HEK293T (cell line): ENCODE results near the gene OSGEPL1.

Source experiments
- ELF4 ChIP-seq: fragments of 450-650 bp; IDR thresholded peaks from 2 replicates; pipeline ENCODE4 v1.6.1; 2017; ENCODE audit warnings: antibody characterized with exemption
- FOXA1 ChIP-seq: fragments of 450-650 bp; IDR thresholded peaks from 2 replicates; pipeline ENCODE4 v1.6.1; 2016; ENCODE audit warnings: mild to moderate bottlenecking
- FOXM1 ChIP-seq: fragments of 450-650 bp; IDR thresholded peaks from 2 replicates; pipeline ENCODE4 v1.6.1; 2017; ENCODE audit warnings: mild to moderate bottlenecking, borderline replicate concordance
- HDGF ChIP-seq: fragments of 450-650 bp; IDR thresholded peaks from 2 replicates; pipeline ENCODE4 v1.6.1; 2017; ENCODE audit warnings: antibody characterized with exemption, borderline replicate concordance
- PKNOX1 ChIP-seq: fragments of 450-650 bp; IDR thresholded peaks from 2 replicates; pipeline ENCODE4 v1.6.1; 2016
- SP1 ChIP-seq: fragments of 450-650 bp; IDR thresholded peaks from 2 replicates; pipeline ENCODE4 v1.6.1; 2017
- SUZ12 ChIP-seq: fragments of 450-650 bp; IDR thresholded peaks from 2 replicates; pipeline ENCODE4 v1.6.1; 2016; ENCODE audit warnings: mild to moderate bottlenecking
- TARDBP ChIP-seq: fragments of 450-650 bp; IDR thresholded peaks from 2 replicates; pipeline ENCODE4 v1.6.1; 2016
- ZNF384 ChIP-seq: fragments of 450-650 bp; IDR thresholded peaks from 2 replicates; pipeline ENCODE4 v1.6.1; 2016

DNA sequence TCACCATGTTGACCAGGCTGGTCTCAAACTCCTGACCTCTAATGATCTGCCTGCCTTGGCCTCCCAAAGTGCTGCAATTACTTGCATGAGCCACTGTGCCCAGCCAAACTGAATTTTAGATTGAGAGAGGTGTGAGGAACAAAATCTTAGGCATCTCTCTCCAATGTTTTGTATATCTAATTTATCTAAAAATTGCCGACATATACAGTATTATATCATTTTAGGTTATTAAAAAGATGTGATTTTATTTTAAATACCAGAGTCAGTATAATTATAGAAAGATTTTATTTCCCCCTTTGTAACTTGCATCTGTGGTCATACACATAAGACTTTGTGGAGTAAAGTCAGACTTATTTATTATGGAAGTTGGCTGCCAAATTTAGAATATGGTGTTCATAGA is 31.7 kb upstream of the OSGEPL1 start:
- no peak for TF ChIP-seq HDGF
- no peak for TF ChIP-seq ELF4
- no peak for TF ChIP-seq ZNF384
- no peak for TF ChIP-seq FOXM1
- TF ChIP-seq TARDBP: no peak
- no peak for TF ChIP-seq FOXA1
- no peak for TF ChIP-seq SUZ12
- no peak for TF ChIP-seq PKNOX1
- TF ChIP-seq SP1: no peak
